Measurements from ENCODE around the gene GNG7. TPM values are rescaled to one million over a fixed set of nuclear protein-coding genes. Genes with fewer than 3 reads are reported as not detected.

GNG7 gene
- total and polyA plus RNA-seq, 10 of the 15 experiments (the other 5 are each of a cell fraction or from before 2014, with no cell fraction given) = 1.9 to 13.6 (median 6.5) TPM

DNA sequence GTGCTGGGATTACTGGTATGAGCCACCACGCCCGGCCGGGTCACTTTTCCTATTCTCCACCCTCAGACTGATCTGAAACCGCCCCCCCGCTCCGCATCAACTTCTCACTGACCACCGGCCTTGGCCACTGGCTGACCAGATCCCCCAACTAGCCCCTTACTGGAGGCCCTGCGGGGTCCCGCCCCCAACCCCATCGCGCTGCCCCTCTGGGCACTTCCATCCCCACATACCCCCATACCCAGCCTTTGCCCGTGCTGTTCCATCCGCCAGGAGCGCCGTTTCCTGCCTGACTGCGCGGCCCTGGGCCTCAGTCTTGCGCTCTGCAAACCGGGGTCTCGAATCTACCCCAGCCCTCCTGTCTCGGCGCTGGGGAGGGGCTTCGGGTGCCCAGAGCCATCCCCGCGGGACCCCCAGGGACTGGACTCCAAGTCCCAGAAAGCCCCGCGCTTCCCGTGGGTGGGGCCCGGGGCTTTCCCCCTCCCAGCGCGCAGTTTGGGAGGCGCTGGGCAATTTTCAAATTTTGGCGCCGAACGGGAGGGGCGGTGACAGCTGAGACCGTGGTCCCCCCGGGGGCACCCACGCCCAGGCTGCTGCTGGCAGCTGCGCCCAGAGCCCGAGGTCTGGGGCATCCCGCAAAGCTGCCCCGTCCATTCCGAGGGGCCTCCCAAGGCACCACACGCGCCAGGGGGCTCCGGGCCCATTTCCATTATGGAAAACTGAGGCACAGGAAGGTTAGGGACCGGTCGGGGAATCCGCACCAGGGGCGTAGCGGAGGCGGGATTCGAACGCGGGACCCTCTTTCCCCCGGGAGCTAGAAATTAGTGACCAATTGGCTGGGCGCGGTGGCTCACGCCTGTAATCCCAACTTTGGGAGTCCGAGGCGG, 240.5 kb downstream of the GNG7 start (continued):
- TF ChIP-seq KAT2A (conservative IDR thresholded peaks at IDR 0.05; ENCODE audit: control insufficient read depth, low read depth, low read length) (no peak), ZBED1 (IDR thresholded peaks at IDR 0.05; ENCODE audit: borderline replicate concordance) (no peak), RFX5 (IDR thresholded peaks at IDR 0.05; ENCODE audit: low read depth, low read length) (no peak), SRF (IDR thresholded peaks at IDR 0.05; ENCODE audit: low read depth in 2 of 2, low read length in 2 of 2) (no peak), HDGF (IDR thresholded peaks at IDR 0.05) (no peak), FOXK2 (IDR thresholded peaks at IDR 0.05) (no peak), SP1 (IDR thresholded peaks at IDR 0.05; ENCODE audit: low read depth, low read length) (peak; percentile 28), BRCA1 (IDR thresholded peaks at IDR 0.05; ENCODE audit: low read depth, low read length) (no peak), BCL11A (IDR thresholded peaks at IDR 0.05; ENCODE audit: low read depth, low read length) (no peak), ATF7 (IDR thresholded peaks at IDR 0.05; ENCODE audit: low read depth) (no peak), DPF2 (IDR thresholded peaks at IDR 0.05) (peak; percentile 48; the same call in 1 of the 2 replicates), SIX5 (IDR thresholded peaks at IDR 0.05; ENCODE audit: low read depth, low read length, severe bottlenecking) (peak; percentile 77), RUNX3 (IDR thresholded peaks at IDR 0.05; ENCODE audit: low read length) (0 out of 2 replicates have a peak, but pooled peaks have one; percentile 15), CREM (IDR thresholded peaks at IDR 0.05; ENCODE audit: low read depth) (peak; percentile 49; the same call in 1 of the 2 replicates), PML (IDR thresholded peaks at IDR 0.05; ENCODE audit: low read length) (no peak), RCOR1 (conservative IDR thresholded peaks at IDR 0.05; ENCODE audit: low read depth, low read length) (no peak), MEF2A (IDR thresholded peaks at IDR 0.05; ENCODE audit: insufficient read depth, low read depth, low read length) (no peak), JUNB (IDR thresholded peaks at IDR 0.05) (no peak)
- TF ChIP-seq, protein P1, sequence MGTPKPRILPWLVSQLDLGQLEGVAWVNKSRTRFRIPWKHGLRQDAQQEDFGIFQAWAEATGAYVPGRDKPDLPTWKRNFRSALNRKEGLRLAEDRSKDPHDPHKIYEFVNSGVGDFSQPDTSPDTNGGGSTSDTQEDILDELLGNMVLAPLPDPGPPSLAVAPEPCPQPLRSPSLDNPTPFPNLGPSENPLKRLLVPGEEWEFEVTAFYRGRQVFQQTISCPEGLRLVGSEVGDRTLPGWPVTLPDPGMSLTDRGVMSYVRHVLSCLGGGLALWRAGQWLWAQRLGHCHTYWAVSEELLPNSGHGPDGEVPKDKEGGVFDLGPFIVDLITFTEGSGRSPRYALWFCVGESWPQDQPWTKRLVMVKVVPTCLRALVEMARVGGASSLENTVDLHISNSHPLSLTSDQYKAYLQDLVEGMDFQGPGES (IDR thresholded peaks at IDR 0.05) = no peak
- TF ChIP-seq, protein P2, sequence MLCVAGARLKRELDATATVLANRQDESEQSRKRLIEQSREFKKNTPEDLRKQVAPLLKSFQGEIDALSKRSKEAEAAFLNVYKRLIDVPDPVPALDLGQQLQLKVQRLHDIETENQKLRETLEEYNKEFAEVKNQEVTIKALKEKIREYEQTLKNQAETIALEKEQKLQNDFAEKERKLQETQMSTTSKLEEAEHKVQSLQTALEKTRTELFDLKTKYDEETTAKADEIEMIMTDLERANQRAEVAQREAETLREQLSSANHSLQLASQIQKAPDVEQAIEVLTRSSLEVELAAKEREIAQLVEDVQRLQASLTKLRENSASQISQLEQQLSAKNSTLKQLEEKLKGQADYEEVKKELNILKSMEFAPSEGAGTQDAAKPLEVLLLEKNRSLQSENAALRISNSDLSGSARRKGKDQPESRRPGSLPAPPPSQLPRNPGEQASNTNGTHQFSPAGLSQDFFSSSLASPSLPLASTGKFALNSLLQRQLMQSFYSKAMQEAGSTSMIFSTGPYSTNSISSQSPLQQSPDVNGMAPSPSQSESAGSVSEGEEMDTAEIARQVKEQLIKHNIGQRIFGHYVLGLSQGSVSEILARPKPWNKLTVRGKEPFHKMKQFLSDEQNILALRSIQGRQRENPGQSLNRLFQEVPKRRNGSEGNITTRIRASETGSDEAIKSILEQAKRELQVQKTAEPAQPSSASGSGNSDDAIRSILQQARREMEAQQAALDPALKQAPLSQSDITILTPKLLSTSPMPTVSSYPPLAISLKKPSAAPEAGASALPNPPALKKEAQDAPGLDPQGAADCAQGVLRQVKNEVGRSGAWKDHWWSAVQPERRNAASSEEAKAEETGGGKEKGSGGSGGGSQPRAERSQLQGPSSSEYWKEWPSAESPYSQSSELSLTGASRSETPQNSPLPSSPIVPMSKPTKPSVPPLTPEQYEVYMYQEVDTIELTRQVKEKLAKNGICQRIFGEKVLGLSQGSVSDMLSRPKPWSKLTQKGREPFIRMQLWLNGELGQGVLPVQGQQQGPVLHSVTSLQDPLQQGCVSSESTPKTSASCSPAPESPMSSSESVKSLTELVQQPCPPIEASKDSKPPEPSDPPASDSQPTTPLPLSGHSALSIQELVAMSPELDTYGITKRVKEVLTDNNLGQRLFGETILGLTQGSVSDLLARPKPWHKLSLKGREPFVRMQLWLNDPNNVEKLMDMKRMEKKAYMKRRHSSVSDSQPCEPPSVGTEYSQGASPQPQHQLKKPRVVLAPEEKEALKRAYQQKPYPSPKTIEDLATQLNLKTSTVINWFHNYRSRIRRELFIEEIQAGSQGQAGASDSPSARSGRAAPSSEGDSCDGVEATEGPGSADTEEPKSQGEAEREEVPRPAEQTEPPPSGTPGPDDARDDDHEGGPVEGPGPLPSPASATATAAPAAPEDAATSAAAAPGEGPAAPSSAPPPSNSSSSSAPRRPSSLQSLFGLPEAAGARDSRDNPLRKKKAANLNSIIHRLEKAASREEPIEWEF (IDR thresholded peaks at IDR 0.05; ENCODE audit: insufficient replicate concordance, low read depth, low read length) = no peak
- TF ChIP-seq, protein P3, sequence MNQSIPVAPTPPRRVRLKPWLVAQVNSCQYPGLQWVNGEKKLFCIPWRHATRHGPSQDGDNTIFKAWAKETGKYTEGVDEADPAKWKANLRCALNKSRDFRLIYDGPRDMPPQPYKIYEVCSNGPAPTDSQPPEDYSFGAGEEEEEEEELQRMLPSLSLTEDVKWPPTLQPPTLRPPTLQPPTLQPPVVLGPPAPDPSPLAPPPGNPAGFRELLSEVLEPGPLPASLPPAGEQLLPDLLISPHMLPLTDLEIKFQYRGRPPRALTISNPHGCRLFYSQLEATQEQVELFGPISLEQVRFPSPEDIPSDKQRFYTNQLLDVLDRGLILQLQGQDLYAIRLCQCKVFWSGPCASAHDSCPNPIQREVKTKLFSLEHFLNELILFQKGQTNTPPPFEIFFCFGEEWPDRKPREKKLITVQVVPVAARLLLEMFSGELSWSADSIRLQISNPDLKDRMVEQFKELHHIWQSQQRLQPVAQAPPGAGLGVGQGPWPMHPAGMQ (IDR thresholded peaks at IDR 0.05; ENCODE audit: borderline replicate concordance) = no peak

All from GM12878 (cell line).